Kidney epithelial cell (primary cell): Measurements from ENCODE around the gene NT5C3B. TPM values are rescaled to one million over a fixed set of nuclear protein-coding genes. Genes with fewer than 3 reads are reported as not detected.
"Not testable (repeated sequence)": the region's sequence is repeated elsewhere in the genome, so short reads cannot be mapped to it uniquely, and the experiment has no call there.

Experiments used
- DNase-seq: peaks from one replicate; pipeline ENCODE4 v3.0.0-alpha.2; 2010; ENCODE audit warnings: low read depth
- H3K27me3 ChIP-seq: 2 replicates; pipeline ENCODE4 v1.6.0; 2011; ENCODE audit warnings: low read length; ENCODE audit not compliant: control insufficient read depth, insufficient read depth
- H3K36me3 ChIP-seq: 2 replicates; pipeline ENCODE4 v1.5.1; 2011; ENCODE audit warnings: low read length; ENCODE audit not compliant: control insufficient read depth, insufficient read depth
- H3K4me3 ChIP-seq: 2 replicates; pipeline ENCODE4 v1.5.1; 2011; ENCODE audit warnings: low read depth, mild to moderate bottlenecking, control low read depth, low read length
- CTCF ChIP-seq: IDR thresholded peaks from 2 replicates; pipeline ENCODE4 v1.5.1; 2011; ENCODE audit warnings: mild to moderate bottlenecking, moderate library complexity, low read length, control low read depth, inconsistent platforms; ENCODE audit not compliant: insufficient read depth, poor library complexity, severe bottlenecking
- total RNA-seq: library from RNA; depleted of rRNA; stranded (reverse); fragments of >200 nt; gene quantifications from 2 replicates; pipeline ENCODE4 v1.2.3, GENCODE V29; 2015

NT5C3B gene
- total RNA-seq, 1 donor from 2014 or later, result 61.5 TPM

- DNase-seq, result no peak
- Histone ChIP-seq H3K36me3 (no peaks in the 10 kb centered on the region), H3K4me3 (no peak overlapping the region), H3K27me3 (no peaks in the 10 kb centered on the region)
- no peak for TF ChIP-seq CTCF
These were observed 12.8 kb upstream of the NT5C3B start for GRCh38 chr17:41848788-41849187.

- Histone ChIP-seq H3K27me3 (no peaks in the 10 kb centered on the region), H3K36me3 (no peaks in the 10 kb centered on the region), H3K4me3 (no peak overlapping the region)
- TF ChIP-seq CTCF, result no peak
- no peak for DNase-seq
These were observed 8.9 kb upstream of the NT5C3B start for GRCh38 chr17:41844971-41845370.

DNA sequence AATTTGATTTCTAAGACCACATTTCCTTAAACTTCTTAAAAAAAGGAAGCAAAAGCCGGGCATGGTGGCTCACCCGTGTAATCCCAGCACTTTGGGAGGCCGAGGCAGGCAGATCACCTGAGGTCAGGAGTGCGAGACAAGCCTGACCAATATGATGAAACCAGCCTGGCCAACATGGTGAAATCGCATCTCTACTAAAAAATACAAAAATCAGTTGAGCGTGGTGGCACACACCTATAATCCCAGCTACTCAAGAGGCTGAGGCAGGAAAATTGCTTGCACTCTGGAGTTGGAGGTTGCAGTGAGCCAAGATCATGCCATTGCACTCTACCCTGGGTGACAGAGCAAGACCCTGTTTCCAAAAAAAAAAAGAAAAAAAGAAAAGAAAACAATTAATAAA, 4.7 kb upstream of the NT5C3B start:
- DNase-seq, H3K27me3 ChIP-seq, H3K36me3 ChIP-seq: not testable (repeated sequence)

DNA sequence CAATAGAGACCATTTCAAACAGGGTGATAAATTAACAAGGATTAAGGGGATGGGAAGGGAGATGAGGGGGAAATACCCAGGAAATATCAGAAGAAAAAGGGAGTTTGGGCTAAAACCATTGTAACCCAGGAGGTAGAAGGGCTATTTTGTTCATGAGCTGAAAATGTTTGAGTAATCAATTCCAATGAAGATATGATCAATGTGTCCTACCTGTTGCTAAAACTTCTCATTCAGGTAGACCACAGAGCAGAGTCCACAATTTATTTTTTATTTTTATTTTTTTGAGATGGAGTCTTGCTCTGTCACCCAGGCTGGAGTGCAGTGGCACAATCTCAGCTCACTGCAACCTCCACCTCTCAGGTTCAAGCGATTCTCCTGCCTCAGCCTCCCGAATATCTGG, 3.4 kb upstream of the NT5C3B start:
- not testable (repeated sequence) for DNase-seq, H3K36me3 ChIP-seq, H3K27me3 ChIP-seq, H3K4me3 ChIP-seq

More for the DNA sequence above, 4.7 kb upstream of the NT5C3B start:
- H3K4me3 ChIP-seq, result not testable (repeated sequence)

DNA sequence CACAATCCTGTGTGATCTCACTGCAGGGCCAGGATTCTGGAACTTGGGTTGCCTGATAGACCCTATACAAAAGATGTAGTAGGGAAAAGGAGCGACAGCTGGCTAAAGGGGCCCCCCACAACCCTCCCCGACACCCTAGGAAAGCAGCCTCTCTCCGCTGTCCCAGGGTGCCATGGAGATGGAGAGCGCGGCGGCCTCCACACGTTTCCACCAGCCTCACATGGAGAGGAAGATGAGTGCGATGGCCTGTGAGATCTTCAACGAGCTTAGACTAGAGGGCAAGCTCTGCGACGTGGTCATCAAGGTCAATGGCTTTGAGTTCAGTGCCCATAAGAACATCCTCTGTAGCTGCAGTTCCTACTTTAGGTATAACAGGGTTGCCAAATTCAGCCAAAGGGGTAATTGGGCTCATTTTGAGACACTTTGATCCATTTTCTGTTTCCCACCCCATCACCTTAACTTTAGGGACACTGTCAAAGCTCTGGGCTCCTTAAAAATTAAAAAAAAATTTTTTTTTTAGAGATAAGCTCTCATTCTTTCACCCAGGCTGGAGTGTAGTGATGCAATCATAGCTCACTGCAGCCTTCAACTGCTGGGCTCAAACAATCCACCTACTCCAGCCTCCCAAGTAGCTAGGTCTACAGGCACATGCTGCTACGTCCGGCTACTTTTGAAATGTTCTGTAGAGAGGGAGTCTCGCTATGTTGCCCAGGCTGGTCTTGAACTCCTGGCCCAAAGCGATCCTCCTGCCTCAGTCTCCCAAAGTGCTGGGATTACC, 1.9 kb upstream of the NT5C3B start, which contains the start of gene KLHL10:
Gene KLHL10, plus strand, starts transcription at position 65 of the 778 bp plus-strand sequence. Its CDS starts 108 bp downstream, at position 173.
- Histone ChIP-seq H3K4me3 (no peak within 1 kb of the TSS), H3K27me3 (no peaks in the 10 kb centered on the region), H3K36me3 (no peaks in the 10 kb centered on the region)
- no peak for DNase-seq
- TF ChIP-seq CTCF, result no peak

GRCh38 chr17:41836550-41837196, 641 bp upstream of the NT5C3B start:
- H3K27me3 ChIP-seq, result no peaks in the 10 kb centered on the region
- H3K4me3 ChIP-seq, result peak overlapping the region; percentile 81
- H3K36me3 ChIP-seq, result no peaks in the 10 kb centered on the region
- DNase-seq, result no peak
- no peak for TF ChIP-seq CTCF

DNA sequence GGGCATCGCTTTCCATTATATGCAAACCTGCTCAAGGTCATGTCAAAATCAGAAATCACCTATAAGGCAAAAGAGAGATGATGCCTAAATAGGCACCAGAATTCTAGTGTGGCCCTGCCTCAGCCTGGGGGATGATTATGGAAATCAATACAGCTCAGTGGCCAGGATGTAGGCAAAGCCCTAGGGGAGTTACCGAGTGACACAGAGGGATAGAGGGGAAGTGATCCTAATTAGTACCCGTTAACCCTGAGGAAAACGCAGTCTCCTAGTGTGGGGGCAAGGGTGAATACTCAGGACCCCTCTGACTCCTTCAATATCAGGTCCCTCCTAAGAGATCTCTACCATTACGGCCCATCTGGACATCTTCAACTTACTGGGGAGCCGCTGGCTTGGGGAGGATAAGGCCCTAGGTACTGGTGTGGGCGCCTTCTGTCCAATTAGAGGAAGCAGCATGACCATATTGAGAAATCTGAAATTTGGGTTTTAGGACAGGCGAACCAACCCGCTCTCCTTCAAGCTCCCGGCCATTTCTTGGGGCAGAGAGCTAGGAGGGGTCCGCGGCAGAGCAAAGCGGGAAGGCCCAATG, 725 bp downstream of the NT5C3B start:
- Histone ChIP-seq H3K4me3 (peak overlapping the region; percentile 81), H3K36me3 (peaks cover 2% of the 10 kb centered on the region), H3K27me3 (no peaks in the 10 kb centered on the region)
- TF ChIP-seq CTCF, result no peak
- no peak for DNase-seq

DNA sequence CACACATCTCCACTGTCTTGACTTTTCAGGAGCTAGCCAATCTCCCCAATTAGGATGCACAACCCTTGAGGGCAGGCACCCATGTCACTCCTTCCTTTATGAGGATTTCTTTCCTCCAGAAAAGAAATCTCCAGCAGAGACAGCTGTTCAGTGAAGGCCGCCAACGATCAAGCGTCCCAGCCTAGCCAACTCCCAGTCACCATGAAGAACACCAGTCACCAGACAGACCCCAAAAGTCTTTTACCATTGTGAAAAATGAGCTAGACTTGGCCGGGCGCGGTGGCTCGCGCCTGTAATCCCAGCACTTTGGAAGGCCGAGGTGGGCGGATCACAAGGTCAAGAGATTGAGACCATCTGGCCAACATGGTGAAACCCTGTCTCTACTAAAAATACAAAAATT, 6.1 kb downstream of the NT5C3B start:
- not testable (repeated sequence) for DNase-seq, H3K27me3 ChIP-seq, H3K36me3 ChIP-seq, H3K4me3 ChIP-seq
